Neutrophil (primary cell): ENCODE measurements around the gene SLX9.
A peak's percentile ranks its signal among the peaks of the same experiment; 100 is the strongest.
"Not testable (repeated sequence)": the region's sequence is repeated elsewhere in the genome, so short reads cannot be mapped to it uniquely, and the experiment has no call there.

Experiments used
- H3K27ac ChIP-seq: fragments of 200-600 bp; sonication (generic); 2 replicates; pipeline ENCODE4 v1.5.1; 2016; ENCODE audit warnings: mild to moderate bottlenecking, moderate library complexity
- H3K27me3 ChIP-seq: fragments of 200-600 bp; sonication (generic); 2 replicates; pipeline ENCODE4 v1.6.0; 2016; ENCODE audit warnings: mild to moderate bottlenecking
- H3K36me3 ChIP-seq: fragments of 200-600 bp; sonication (generic); 2 replicates; pipeline ENCODE4 v1.5.1; 2017
- H3K4me1 ChIP-seq, 2 experiments: fragments of 200-600 bp in 1 of 2; sonication (generic) in 1 of 2; 1 replicate in 1 of 2; 2 replicates in 1 of 2; pipeline versions ENCODE4 v1.5.1 to v1.6.1; 2013 to 2016; ENCODE audit warnings: low read depth in 1 of 2, low read length in 1 of 2, mild to moderate bottlenecking in 1 of 2, moderate library complexity in 1 of 2; ENCODE audit not compliant: control insufficient read depth in 1 of 2, insufficient read depth in 1 of 2
- H3K4me3 ChIP-seq, 2 experiments: fragments of 200-600 bp in 1 of 2; sonication (generic) in 1 of 2; 1 replicate in 1 of 2; 2 replicates in 1 of 2; pipeline ENCODE4 v1.5.1; 2013 to 2016; ENCODE audit warnings: low read depth in 1 of 2, low read length in 1 of 2, mild to moderate bottlenecking in 1 of 2, moderate library complexity in 1 of 2
- H3K9me3 ChIP-seq: fragments of 200-600 bp; sonication (generic); 2 replicates; pipeline ENCODE4 v1.5.1; 2016
- TF ChIP-seq, protein P1 (sequence below): fragments of 200-600 bp; sonication (generic); IDR thresholded peaks from 2 replicates; pipeline ENCODE4 v1.5.1; 2016; ENCODE audit warnings: antibody characterized with exemption

Gene SLX9

GRCh38 chr21:44912158-44912473, 27.7 kb upstream of the SLX9 start:
- Histone ChIP-seq H3K27ac (peak overlapping the region; percentile 99), H3K36me3 (peaks cover 49% of the 10 kb centered on the region), H3K9me3 (no peaks in the 10 kb centered on the region), H3K4me1 (peaks cover 97 to 98% of the 10 kb centered on the region in 2 experiments), H3K4me3 (peak overlapping the region; percentile 60 to 69), H3K27me3 (no peaks in the 10 kb centered on the region)
- TF ChIP-seq, protein P1, sequence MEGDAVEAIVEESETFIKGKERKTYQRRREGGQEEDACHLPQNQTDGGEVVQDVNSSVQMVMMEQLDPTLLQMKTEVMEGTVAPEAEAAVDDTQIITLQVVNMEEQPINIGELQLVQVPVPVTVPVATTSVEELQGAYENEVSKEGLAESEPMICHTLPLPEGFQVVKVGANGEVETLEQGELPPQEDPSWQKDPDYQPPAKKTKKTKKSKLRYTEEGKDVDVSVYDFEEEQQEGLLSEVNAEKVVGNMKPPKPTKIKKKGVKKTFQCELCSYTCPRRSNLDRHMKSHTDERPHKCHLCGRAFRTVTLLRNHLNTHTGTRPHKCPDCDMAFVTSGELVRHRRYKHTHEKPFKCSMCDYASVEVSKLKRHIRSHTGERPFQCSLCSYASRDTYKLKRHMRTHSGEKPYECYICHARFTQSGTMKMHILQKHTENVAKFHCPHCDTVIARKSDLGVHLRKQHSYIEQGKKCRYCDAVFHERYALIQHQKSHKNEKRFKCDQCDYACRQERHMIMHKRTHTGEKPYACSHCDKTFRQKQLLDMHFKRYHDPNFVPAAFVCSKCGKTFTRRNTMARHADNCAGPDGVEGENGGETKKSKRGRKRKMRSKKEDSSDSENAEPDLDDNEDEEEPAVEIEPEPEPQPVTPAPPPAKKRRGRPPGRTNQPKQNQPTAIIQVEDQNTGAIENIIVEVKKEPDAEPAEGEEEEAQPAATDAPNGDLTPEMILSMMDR, result no peak

DNA sequence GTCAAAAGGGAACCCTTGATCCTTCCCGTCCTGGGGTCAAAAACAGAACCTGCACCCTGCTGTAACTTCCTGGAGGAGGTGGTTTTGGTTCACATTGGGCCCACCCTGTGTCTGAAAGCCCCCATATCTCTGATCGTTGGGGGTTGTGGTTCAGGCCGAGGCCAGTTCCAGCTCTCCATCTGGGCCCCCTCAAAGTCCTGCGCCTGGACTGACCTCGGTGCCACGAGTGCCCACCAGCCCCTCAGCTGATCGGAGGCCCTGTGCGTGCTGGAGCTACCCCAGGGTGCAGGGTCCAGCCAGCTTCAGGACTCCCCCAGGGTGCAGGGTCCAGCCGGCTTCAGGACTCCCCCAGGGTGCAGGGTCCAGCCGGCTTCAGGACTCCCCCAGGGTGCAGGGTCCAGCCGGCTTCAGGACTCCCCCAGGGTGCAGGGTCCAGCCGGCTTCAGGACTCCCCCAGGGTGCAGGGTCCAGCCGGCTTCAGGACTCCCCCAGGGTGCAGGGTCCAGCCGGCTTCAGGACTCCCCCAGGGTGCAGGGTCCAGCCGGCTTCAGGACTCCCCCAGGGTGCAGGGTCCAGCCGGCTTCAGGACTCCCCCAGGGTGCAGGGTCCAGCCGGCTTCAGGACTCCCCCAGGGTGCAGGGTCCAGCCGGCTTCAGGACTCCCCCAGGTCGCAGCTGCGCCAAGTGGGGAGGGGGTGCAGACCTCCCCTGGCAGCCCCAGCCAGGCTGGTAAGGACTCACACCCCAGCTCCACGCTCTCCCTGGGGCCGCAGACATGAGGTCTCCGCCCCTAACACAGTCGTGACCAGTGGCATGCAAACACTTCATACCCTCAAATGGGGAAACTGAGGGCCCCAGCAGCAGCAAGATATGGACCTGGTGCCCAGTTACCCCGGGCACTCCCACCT, 27.1 kb upstream of the SLX9 start:
- Histone ChIP-seq H3K27ac (peak overlapping the region; percentile 99), H3K4me1 (peaks cover 97 to 98% of the 10 kb centered on the region in 2 experiments), H3K36me3 (peaks cover 50% of the 10 kb centered on the region), H3K4me3 (peak overlapping the region; percentile 74 to 97)
- H3K9me3 ChIP-seq, H3K27me3 ChIP-seq: not testable (repeated sequence)

DNA sequence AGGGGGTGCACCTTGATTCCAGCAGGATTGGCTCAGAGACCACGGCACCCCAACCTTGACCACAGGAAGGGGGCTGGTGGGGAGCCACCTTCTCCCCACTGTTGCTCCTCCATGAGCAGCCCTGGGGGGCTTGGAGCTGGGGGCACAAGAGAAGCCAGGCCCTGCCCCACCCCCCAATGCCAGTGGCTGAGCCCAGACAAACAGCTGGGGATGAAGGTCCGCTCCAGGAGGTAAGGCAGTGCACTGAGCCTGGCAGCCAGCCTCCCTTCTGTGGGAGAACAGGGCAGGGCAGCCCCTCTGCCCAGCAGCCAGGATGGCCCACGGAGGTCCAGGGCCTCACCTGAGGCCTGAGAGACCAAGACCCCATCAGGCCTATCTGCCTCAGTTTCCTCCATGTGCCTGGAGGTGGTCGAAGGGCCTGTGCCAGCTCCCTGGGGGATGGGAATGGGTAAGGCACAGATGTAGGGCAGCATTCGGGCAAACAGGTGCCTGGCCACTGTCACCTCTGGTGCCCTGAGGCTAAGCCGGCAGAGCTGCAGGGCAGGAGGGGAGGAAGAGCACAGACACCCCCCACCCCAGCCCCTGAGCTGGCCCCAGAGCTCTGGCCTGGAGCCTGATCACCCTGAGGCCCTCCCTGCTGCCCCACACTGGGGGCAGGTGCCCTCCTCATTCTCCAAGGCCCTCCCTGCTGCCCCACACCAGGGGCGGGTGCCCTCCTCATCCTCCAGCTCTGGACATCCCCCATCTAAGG, 26.2 kb upstream of the SLX9 start:
- H3K27ac ChIP-seq, result peak overlapping the region; percentile 99
- H3K4me3 ChIP-seq, result peak overlapping the region; percentile 74 to 97
- peaks cover 97 to 99% of the 10 kb centered on the region in 2 experiments for H3K4me1 ChIP-seq
- H3K36me3 ChIP-seq, result peaks cover 57% of the 10 kb centered on the region
- H3K27me3 ChIP-seq, result no peaks in the 10 kb centered on the region
- TF ChIP-seq, protein P1, result no peak
- no peaks in the 10 kb centered on the region for H3K9me3 ChIP-seq

GRCh38 chr21:44914176-44914874, 25.5 kb upstream of the SLX9 start:
- Histone ChIP-seq H3K9me3 (no peaks in the 10 kb centered on the region), H3K4me3 (peak overlapping the region; percentile 74 to 97), H3K27ac (peak overlapping the region; percentile 99), H3K36me3 (peaks cover 52% of the 10 kb centered on the region), H3K4me1 (peaks cover 92 to 99% of the 10 kb centered on the region in 2 experiments), H3K27me3 (no peaks in the 10 kb centered on the region)
- TF ChIP-seq, protein P1, result peak; percentile 48

GRCh38 chr21:44916965-44917364, 22.9 kb upstream of the SLX9 start:
- Histone ChIP-seq H3K4me3 (peak overlapping the region; percentile 97 to 99), H3K9me3 (no peaks in the 10 kb centered on the region), H3K27ac (peak overlapping the region; percentile 99), H3K4me1 (peaks cover 80 to 87% of the 10 kb centered on the region in 2 experiments), H3K36me3 (peaks cover 32% of the 10 kb centered on the region), H3K27me3 (no peaks in the 10 kb centered on the region)
- TF ChIP-seq, protein P1, result no peak
